HCT116 (cell line): ENCODE results near the gene STAM. TPM values are rescaled to one million over a fixed set of nuclear protein-coding genes. Genes with fewer than 3 reads are reported as not detected.

Source experiments
- ATAC-seq: fragments of 200-7000 bp; cut with Tn5 transposase; 2 replicates; pipeline ENCODE4 v1.9.1; 2020; ENCODE audit warnings: mild to moderate bottlenecking, moderate library complexity
- BruUV-seq: library from RNA; stranded (reverse); fragments of 400-500 nt; replicated peaks from 2 replicates; lab custom pipeline; 2021; lab: Mats Ljungman, UMichigan
- CTCF ChIA-PET: fragments of 300-600 bp; sonication (Branson Sonifier 250); formaldehyde crosslinking; loops from one replicate; lab custom pipeline; 2021; ENCODE audit warnings: antibody characterized with exemption; lab: Charles Lee
- POLR2A ChIA-PET: fragments of 300-600, 350-600 bp; sonication (Branson Sonifier 250); formaldehyde crosslinking; loops from one replicate; lab custom pipeline; 2021; ENCODE audit warnings: antibody characterized with exemption; lab: Charles Lee
- RAD21 ChIA-PET, 2 experiments: fragments of 300-600 bp; sonication (Branson Sonifier 250); formaldehyde crosslinking; loops; one replicate each; lab custom pipeline; 2023; ENCODE audit warnings: low total read pairs in 2 of 2; ENCODE audit not compliant: uncharacterized antibody in 2 of 2, unreplicated experiment in 2 of 2, low non-redundant PET in 1 of 2; lab: Charles Lee
- DNase-seq: peaks from one replicate; pipeline ENCODE4 v3.0.0-alpha.2; 2010; ENCODE audit warnings: low read depth, low spot score
- H2AFZ ChIP-seq: fragments of 200-600 bp; shearing (Covaris generic), sonication (generic); 2 replicates; pipeline ENCODE4 v1.6.1; 2017; ENCODE audit warnings: low read depth, mixed run types, mixed read lengths, antibody characterized with exemption, low read length; ENCODE audit not compliant: poor library complexity, severe bottlenecking
- H3K27ac ChIP-seq: 2 replicates; pipeline ENCODE4 v1.5.1; 2012; ENCODE audit warnings: low read depth, low read length
- H3K27me3 ChIP-seq: fragments of 200-600 bp; sonication (generic); 2 replicates; pipeline ENCODE4 v1.6.1; 2016; ENCODE audit warnings: mixed run types, low read length, mixed read lengths; ENCODE audit not compliant: insufficient read depth
- H3K36me3 ChIP-seq, 2 experiments: fragments of 200-500 bp in 1 of 2; fragments of 200-600 bp in 1 of 2; sonication (Bioruptor generic) in 1 of 2; sonication (generic) in 1 of 2; 2 replicates each; pipeline versions ENCODE4 v1.5.1 to v1.6.1; 2014 to 2016; ENCODE audit warnings: low read length in 2 of 2, inconsistent platforms in 1 of 2, mixed read lengths in 1 of 2, mixed run types in 1 of 2; ENCODE audit not compliant: insufficient read depth in 2 of 2, control insufficient read depth in 1 of 2
- H3K4me1 ChIP-seq, 2 experiments: fragments of 200-600 bp in 1 of 2; sonication (generic) in 1 of 2; 2 replicates each; pipeline versions ENCODE4 v1.5.1 to v1.6.1; 2012 to 2017; ENCODE audit warnings: low read length in 2 of 2, inconsistent platforms in 1 of 2, mild to moderate bottlenecking in 1 of 2, mixed read lengths in 1 of 2, mixed run types in 1 of 2, moderate library complexity in 1 of 2; ENCODE audit not compliant: insufficient read depth in 2 of 2, control insufficient read depth in 1 of 2
- H3K4me2 ChIP-seq: fragments of 200-600 bp; sonication (generic); 2 replicates; pipeline ENCODE4 v1.6.1; 2017; ENCODE audit warnings: mixed run types, low read length, mixed read lengths
- H3K4me3 ChIP-seq, 2 experiments: fragments of 200-600 bp in 1 of 2; sonication (generic) in 1 of 2; replicated peaks in 1 of 2; 2 replicates each; pipeline ENCODE4 v1.5.1; 2011 to 2016; ENCODE audit warnings: low read length in 2 of 2, control low read depth in 1 of 2, low read depth in 1 of 2, mild to moderate bottlenecking in 1 of 2, mixed read lengths in 1 of 2, mixed run types in 1 of 2
- H3K79me2 ChIP-seq: fragments of 200-600 bp; sonication (generic); 2 replicates; pipeline ENCODE4 v1.6.1; 2017; ENCODE audit warnings: mild to moderate bottlenecking, mixed run types, low read length, moderate library complexity, mixed read lengths; ENCODE audit not compliant: insufficient read depth
- H3K9ac ChIP-seq: fragments of 200-600 bp; sonication (generic); 2 replicates; pipeline ENCODE4 v1.6.1; 2016; ENCODE audit warnings: low read length, mixed read lengths
- H3K9me2 ChIP-seq: fragments of 200-600 bp; sonication (generic), shearing (Covaris generic); 2 replicates; pipeline ENCODE4 v1.6.1; 2017; ENCODE audit warnings: mixed run types, mild to moderate bottlenecking, moderate library complexity; ENCODE audit not compliant: insufficient read depth
- H3K9me3 ChIP-seq, 2 experiments: fragments of 200-500 bp in 1 of 2; fragments of 200-600 bp in 1 of 2; sonication (Bioruptor generic) in 1 of 2; sonication (generic) in 1 of 2; 2 replicates each; pipeline ENCODE4 v1.6.1; 2014 to 2017; ENCODE audit warnings: low read length in 2 of 2, mixed read lengths in 2 of 2, inconsistent platforms in 1 of 2, low read depth in 1 of 2, mild to moderate bottlenecking in 1 of 2, mixed run types in 1 of 2, moderate library complexity in 1 of 2; ENCODE audit not compliant: control insufficient read depth in 1 of 2, insufficient read depth in 1 of 2
- H4K20me1 ChIP-seq: fragments of 200-600 bp; sonication (generic), shearing (Covaris generic); 2 replicates; pipeline ENCODE4 v1.6.1; 2017; ENCODE audit warnings: mixed run types, mild to moderate bottlenecking, moderate library complexity; ENCODE audit not compliant: insufficient read depth
- CBX3 ChIP-seq: IDR thresholded peaks from 2 replicates; pipeline ENCODE4 v1.6.1; 2012; ENCODE audit warnings: low read depth
- CEBPB ChIP-seq: IDR thresholded peaks from 2 replicates; pipeline ENCODE4 v1.6.1; 2012; ENCODE audit warnings: low read depth
- EGR1 ChIP-seq: IDR thresholded peaks from 2 replicates; pipeline ENCODE4 v1.6.1; 2012; ENCODE audit warnings: low read depth
- FOSL1 ChIP-seq: IDR thresholded peaks from 2 replicates; pipeline ENCODE4 v1.6.1; 2012; ENCODE audit warnings: low read depth
- JUND ChIP-seq: IDR thresholded peaks from 2 replicates; pipeline ENCODE4 v1.6.1; 2012
- POLR2AphosphoS5 ChIP-seq: IDR thresholded peaks from 2 replicates; pipeline ENCODE4 v1.6.1; 2011; ENCODE audit warnings: mild to moderate bottlenecking, low read depth, low read length, moderate library complexity
- RAD21 ChIP-seq: IDR thresholded peaks from 2 replicates; pipeline ENCODE4 v1.6.1; 2012; ENCODE audit warnings: low read depth, mild to moderate bottlenecking
- SIN3A ChIP-seq: IDR thresholded peaks from 2 replicates; pipeline ENCODE4 v1.6.1; 2012; ENCODE audit warnings: low read depth
- SP1 ChIP-seq: IDR thresholded peaks from 2 replicates; pipeline ENCODE4 v1.6.1; 2012; ENCODE audit warnings: low read depth
- SRF ChIP-seq: IDR thresholded peaks from 2 replicates; pipeline ENCODE4 v1.6.1; 2012; ENCODE audit warnings: low read depth
- YY1 ChIP-seq: IDR thresholded peaks from 2 replicates; pipeline ENCODE4 v1.6.1; 2011; ENCODE audit warnings: low read length, low read depth, moderate library complexity, mild to moderate bottlenecking; ENCODE audit not compliant: insufficient replicate concordance; ENCODE audit errors: extremely low read depth
- ZNF274 ChIP-seq: fragments of 200-500 bp; sonication (Bioruptor generic); IDR thresholded peaks from 2 replicates; pipeline ENCODE4 v1.6.1; 2014; ENCODE audit warnings: mild to moderate bottlenecking, low read depth, low read length, inconsistent platforms
- intact Hi-C: fragments of 100-400 bp; cut with micrococcal nuclease; formaldehyde crosslinking; loops from 2 replicates; pipeline ENCODE4 v1.10.0; 2022
- total RNA-seq: library from RNA; stranded (reverse); gene quantifications from one replicate; pipeline ENCODE4 v1.2.1, GENCODE V29; 2021; ENCODE audit not compliant: unreplicated experiment
- TF ChIP-seq, protein P1 (sequence below): IDR thresholded peaks from 2 replicates; pipeline ENCODE4 v1.6.1; 2011; ENCODE audit warnings: mild to moderate bottlenecking, low read length, moderate library complexity; ENCODE audit not compliant: insufficient replicate concordance; ENCODE audit errors: extremely low read depth
- TF ChIP-seq, protein P2 (sequence below): IDR thresholded peaks from 2 replicates; pipeline ENCODE4 v1.6.1; 2012; ENCODE audit warnings: low read depth
- TF ChIP-seq, protein P3 (sequence below): IDR thresholded peaks from 2 replicates; pipeline ENCODE4 v1.6.1; 2012
- TF ChIP-seq, protein P4 (sequence below): IDR thresholded peaks from 2 replicates; pipeline ENCODE4 v1.6.1; 2012

The STAM gene
- total RNA-seq, 1 experiment from 2014 or later, result 23.0 TPM

DNA sequence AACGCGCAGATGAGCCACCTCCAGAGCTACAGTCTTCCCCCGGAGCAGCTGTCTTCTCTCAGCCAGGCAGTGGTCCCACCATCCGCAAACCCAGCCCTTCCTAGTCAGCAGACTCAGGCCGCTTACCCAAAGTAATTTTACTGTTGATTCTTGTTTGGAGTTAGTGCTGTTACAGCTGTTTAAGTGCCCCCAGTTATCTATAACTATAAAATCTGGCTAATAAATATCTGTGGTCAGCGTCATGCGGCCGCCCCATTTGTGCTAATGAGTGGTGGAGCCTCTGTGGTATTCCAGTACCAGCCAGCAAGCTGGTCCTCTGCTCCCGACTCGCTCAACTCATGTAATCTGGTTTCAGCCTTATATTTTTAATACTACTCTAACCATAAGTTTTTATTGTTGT, 64.9 kb downstream of the STAM start:
- ATAC-seq (no peak), DNase-seq (no peak)
- H3K79me2 ChIP-seq, result no peaks in the 10 kb centered on the region
- intact Hi-C loops, result no loop called here
- no peak overlapping the region for H2AFZ ChIP-seq
- RAD21 ChIA-PET, result no interaction called here
- H3K9me3 ChIP-seq, result no peaks in the 10 kb centered on the region
- no peaks in the 10 kb centered on the region for H4K20me1 ChIP-seq
- H3K4me3 ChIP-seq, result no peak overlapping the region
- no TSS peak for BruUV-seq
- CTCF ChIA-PET, result no interaction called here
- TF ChIP-seq, protein P1, sequence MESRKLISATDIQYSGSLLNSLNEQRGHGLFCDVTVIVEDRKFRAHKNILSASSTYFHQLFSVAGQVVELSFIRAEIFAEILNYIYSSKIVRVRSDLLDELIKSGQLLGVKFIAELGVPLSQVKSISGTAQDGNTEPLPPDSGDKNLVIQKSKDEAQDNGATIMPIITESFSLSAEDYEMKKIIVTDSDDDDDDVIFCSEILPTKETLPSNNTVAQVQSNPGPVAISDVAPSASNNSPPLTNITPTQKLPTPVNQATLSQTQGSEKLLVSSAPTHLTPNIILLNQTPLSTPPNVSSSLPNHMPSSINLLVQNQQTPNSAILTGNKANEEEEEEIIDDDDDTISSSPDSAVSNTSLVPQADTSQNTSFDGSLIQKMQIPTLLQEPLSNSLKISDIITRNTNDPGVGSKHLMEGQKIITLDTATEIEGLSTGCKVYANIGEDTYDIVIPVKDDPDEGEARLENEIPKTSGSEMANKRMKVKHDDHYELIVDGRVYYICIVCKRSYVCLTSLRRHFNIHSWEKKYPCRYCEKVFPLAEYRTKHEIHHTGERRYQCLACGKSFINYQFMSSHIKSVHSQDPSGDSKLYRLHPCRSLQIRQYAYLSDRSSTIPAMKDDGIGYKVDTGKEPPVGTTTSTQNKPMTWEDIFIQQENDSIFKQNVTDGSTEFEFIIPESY, result no peak
- TF ChIP-seq ZNF274, result no peak
- TF ChIP-seq CBX3, result no peak
- no peak for TF ChIP-seq FOSL1
- no peak for TF ChIP-seq SRF
- TF ChIP-seq SP1, result no peak
- no peak for TF ChIP-seq SIN3A
- TF ChIP-seq EGR1, result no peak
- TF ChIP-seq RAD21, result no peak
- TF ChIP-seq JUND, result no peak
- POLR2A ChIA-PET, result no interaction called here
- H3K27ac ChIP-seq, result no peak overlapping the region
- H3K9me2 ChIP-seq, result no peaks in the 10 kb centered on the region
- peaks cover 5 to 16% of the 10 kb centered on the region in 2 experiments; a peak in 2 of 4 replicates for H3K36me3 ChIP-seq
- H3K4me1 ChIP-seq, result no peaks in the 10 kb centered on the region
- no peaks in the 10 kb centered on the region for H3K27me3 ChIP-seq
- H3K4me2 ChIP-seq, result no peak overlapping the region
- H3K9ac ChIP-seq, result no peak overlapping the region

DNA sequence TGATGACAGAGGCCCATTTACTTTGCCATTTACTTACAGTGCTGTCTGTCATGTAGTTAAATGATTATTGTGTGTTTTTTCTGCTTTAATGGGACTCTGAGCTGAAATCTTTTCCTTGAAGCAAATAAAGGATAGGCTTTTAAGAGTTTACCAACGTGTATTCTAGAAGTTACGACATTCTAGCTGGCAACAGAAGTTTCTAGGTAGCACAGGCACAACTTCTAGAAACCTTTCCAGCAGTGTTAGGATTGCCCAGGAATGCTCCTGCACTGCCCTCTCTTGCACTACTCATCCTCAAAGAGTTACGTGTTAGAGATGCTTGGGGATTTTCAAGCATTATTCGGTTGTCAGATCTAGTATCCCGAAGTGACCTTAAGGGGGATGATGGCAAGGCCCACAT, 65.5 kb downstream of the STAM start:
- Histone ChIP-seq H3K36me3 (peaks cover 9 to 12% of the 10 kb centered on the region in 2 experiments; a peak in 3 of 4 replicates), H4K20me1 (no peaks in the 10 kb centered on the region), H3K27me3 (no peaks in the 10 kb centered on the region), H3K9ac (no peak overlapping the region), H3K4me1 (no peaks in the 10 kb centered on the region), H3K79me2 (no peaks in the 10 kb centered on the region), H3K4me2 (no peak overlapping the region), H3K9me3 (no peaks in the 10 kb centered on the region), H3K27ac (no peak overlapping the region), H3K4me3 (no peak overlapping the region), H2AFZ (no peak overlapping the region), H3K9me2 (no peaks in the 10 kb centered on the region)
- ChIA-PET RAD21 (no interaction called here), CTCF (no interaction called here), POLR2A (no interaction called here)
- ATAC-seq, result no peak
- no TSS peak for BruUV-seq
- intact Hi-C loops, result no loop called here
- DNase-seq, result no peak
- TF ChIP-seq POLR2AphosphoS5, result no peak
- no peak for TF ChIP-seq YY1
- TF ChIP-seq, protein P2, sequence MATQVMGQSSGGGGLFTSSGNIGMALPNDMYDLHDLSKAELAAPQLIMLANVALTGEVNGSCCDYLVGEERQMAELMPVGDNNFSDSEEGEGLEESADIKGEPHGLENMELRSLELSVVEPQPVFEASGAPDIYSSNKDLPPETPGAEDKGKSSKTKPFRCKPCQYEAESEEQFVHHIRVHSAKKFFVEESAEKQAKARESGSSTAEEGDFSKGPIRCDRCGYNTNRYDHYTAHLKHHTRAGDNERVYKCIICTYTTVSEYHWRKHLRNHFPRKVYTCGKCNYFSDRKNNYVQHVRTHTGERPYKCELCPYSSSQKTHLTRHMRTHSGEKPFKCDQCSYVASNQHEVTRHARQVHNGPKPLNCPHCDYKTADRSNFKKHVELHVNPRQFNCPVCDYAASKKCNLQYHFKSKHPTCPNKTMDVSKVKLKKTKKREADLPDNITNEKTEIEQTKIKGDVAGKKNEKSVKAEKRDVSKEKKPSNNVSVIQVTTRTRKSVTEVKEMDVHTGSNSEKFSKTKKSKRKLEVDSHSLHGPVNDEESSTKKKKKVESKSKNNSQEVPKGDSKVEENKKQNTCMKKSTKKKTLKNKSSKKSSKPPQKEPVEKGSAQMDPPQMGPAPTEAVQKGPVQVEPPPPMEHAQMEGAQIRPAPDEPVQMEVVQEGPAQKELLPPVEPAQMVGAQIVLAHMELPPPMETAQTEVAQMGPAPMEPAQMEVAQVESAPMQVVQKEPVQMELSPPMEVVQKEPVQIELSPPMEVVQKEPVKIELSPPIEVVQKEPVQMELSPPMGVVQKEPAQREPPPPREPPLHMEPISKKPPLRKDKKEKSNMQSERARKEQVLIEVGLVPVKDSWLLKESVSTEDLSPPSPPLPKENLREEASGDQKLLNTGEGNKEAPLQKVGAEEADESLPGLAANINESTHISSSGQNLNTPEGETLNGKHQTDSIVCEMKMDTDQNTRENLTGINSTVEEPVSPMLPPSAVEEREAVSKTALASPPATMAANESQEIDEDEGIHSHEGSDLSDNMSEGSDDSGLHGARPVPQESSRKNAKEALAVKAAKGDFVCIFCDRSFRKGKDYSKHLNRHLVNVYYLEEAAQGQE, result no peak
- TF ChIP-seq, protein P3, sequence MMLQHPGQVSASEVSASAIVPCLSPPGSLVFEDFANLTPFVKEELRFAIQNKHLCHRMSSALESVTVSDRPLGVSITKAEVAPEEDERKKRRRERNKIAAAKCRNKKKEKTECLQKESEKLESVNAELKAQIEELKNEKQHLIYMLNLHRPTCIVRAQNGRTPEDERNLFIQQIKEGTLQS, result no peak
- TF ChIP-seq, protein P4, sequence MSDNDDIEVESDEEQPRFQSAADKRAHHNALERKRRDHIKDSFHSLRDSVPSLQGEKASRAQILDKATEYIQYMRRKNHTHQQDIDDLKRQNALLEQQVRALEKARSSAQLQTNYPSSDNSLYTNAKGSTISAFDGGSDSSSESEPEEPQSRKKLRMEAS, result no peak
- no peak for TF ChIP-seq CBX3
- no peak for TF ChIP-seq SIN3A
- TF ChIP-seq SP1, result no peak
- TF ChIP-seq CEBPB, result no peak
